NCI-H146 (cell line): Measurements from ENCODE around the gene GLI3.

Source experiments
- DNase-seq: peaks from one replicate; lab custom pipeline; 2025; lab: John Stamatoyannopoulos, UW

The GLI3 gene

GRCh38 chr7:42236266-42236975 is 588 bp downstream of the GLI3 start:
- no peak for DNase-seq

- no peak for DNase-seq
Observed at GRCh38 chr7:42235741-42236161, 1.3 kb downstream of the GLI3 start.

- DNase-seq: no peak
Observed at GRCh38 chr7:42234736-42235135, 2.3 kb downstream of the GLI3 start.

- DNase-seq: no peak
Observed at GRCh38 chr7:42233695-42234331, 3.2 kb downstream of the GLI3 start.

GRCh38 chr7:42233171-42233570 is 3.8 kb downstream of the GLI3 start:
- no peak for DNase-seq

GRCh38 chr7:42232275-42232674 is 4.7 kb downstream of the GLI3 start:
- no peak for DNase-seq

- DNase-seq: no peak
Observed at GRCh38 chr7:42231043-42231787, 5.8 kb downstream of the GLI3 start.

- DNase-seq: no peak
Observed at GRCh38 chr7:42227936-42228591, 8.9 kb downstream of the GLI3 start.

GRCh38 chr7:42227541-42227935 is 9.5 kb downstream of the GLI3 start:
- no peak for DNase-seq

- no peak for DNase-seq
Observed at GRCh38 chr7:42227021-42227420, 10.0 kb downstream of the GLI3 start.

GRCh38 chr7:42226354-42226941 is 10.6 kb downstream of the GLI3 start:
- DNase-seq: no peak

- no peak for DNase-seq
Observed at GRCh38 chr7:42224391-42225003, 12.5 kb downstream of the GLI3 start.

GRCh38 chr7:42222891-42223290 is 14.1 kb downstream of the GLI3 start:
- no peak for DNase-seq

GRCh38 chr7:42222125-42222524 is 14.9 kb downstream of the GLI3 start:
- no peak for DNase-seq

GRCh38 chr7:42221304-42221703 is 15.7 kb downstream of the GLI3 start:
- DNase-seq: no peak

GRCh38 chr7:42219447-42219846 is 17.6 kb downstream of the GLI3 start:
- no peak for DNase-seq

GRCh38 chr7:42218248-42218647 is 18.8 kb downstream of the GLI3 start:
- no peak for DNase-seq

- DNase-seq: no peak
Observed at GRCh38 chr7:42217548-42217947, 19.5 kb downstream of the GLI3 start.

- no peak for DNase-seq
Observed at GRCh38 chr7:42217053-42217452, 20.0 kb downstream of the GLI3 start.

- no peak for DNase-seq
Observed at GRCh38 chr7:42214060-42214679, 22.8 kb downstream of the GLI3 start.

GRCh38 chr7:42213093-42213492 is 23.9 kb downstream of the GLI3 start:
- no peak for DNase-seq
